ENCODE measurements around the gene DDX17. TPM values are rescaled to one million over a fixed set of nuclear protein-coding genes. Genes with fewer than 3 reads are reported as not detected.

The DDX17 gene
- total and polyA plus RNA-seq, 9 of the 15 experiments (the other 6 are each of a cell fraction or from before 2014, with no cell fraction given): 17.6 to 421 (median 189) TPM

- TF ChIP-seq ZNF699 (CRISPR knock-in tag; IDR thresholded peaks at IDR 0.05; ENCODE audit: insufficient replicate concordance) (no peak), ZNF121 (CRISPR knock-in tag; conservative IDR thresholded peaks at IDR 0.05) (no peak), HMGN3 (IDR thresholded peaks at IDR 0.05; ENCODE audit: borderline replicate concordance, extremely low read depth, insufficient read length, low read depth, low read length) (no peak), SRSF1 (IDR thresholded peaks at IDR 0.05; ENCODE audit: low read depth, low read length) (no peak), NEUROD1 (IDR thresholded peaks at IDR 0.05; ENCODE audit: borderline replicate concordance, low read depth, low read length, partially characterized antibody) (no peak), SMARCA5 (IDR thresholded peaks at IDR 0.05) (no peak), HLTF (IDR thresholded peaks at IDR 0.05) (no peak), TEAD4 (IDR thresholded peaks at IDR 0.05; ENCODE audit: low read length) (no peak), TEAD4 (CRISPR knock-in tag; IDR thresholded peaks at IDR 0.05; ENCODE audit: borderline replicate concordance) (no peak), SIN3A (IDR thresholded peaks at IDR 0.05; ENCODE audit: borderline replicate concordance in 2 of 2, control insufficient read depth in 1 of 2, low read depth in 2 of 2, low read length in 2 of 2) (no peak), ZNF197 (CRISPR knock-in tag; IDR thresholded peaks at IDR 0.05; ENCODE audit: low read depth) (no peak), MECOM (CRISPR knock-in tag; IDR thresholded peaks at IDR 0.05) (no peak), GATA2 (CRISPR knock-in tag; IDR thresholded peaks at IDR 0.05) (no peak), ZBTB26 (CRISPR knock-in tag; IDR thresholded peaks at IDR 0.05) (no peak), E2F5 (CRISPR knock-in tag; IDR thresholded peaks at IDR 0.05) (no peak), MAX (CRISPR knock-in tag; IDR thresholded peaks at IDR 0.05) (peak; percentile 30; the same call in 1 of the 2 replicates), SIX5 (IDR thresholded peaks at IDR 0.05; ENCODE audit: borderline replicate concordance in 1 of 2, insufficient read depth in 1 of 2, low read depth in 1 of 2, low read length in 2 of 2) (no peak), SPI1 (IDR thresholded peaks at IDR 0.05; ENCODE audit: borderline replicate concordance, low read depth, low read length) (no peak), ZNF212 (CRISPR knock-in tag; IDR thresholded peaks at IDR 0.05) (no peak), BHLHE40 (IDR thresholded peaks at IDR 0.05; ENCODE audit: low read length) (no peak), KDM4B (IDR thresholded peaks at IDR 0.05; ENCODE audit: borderline replicate concordance in 2 of 2, low read depth in 1 of 2) (no peak), COPS2 (conservative IDR thresholded peaks at IDR 0.05) (no peak), BCOR (IDR thresholded peaks at IDR 0.05) (no peak), ZNF785 (CRISPR knock-in tag; IDR thresholded peaks at IDR 0.05) (no peak)
Observed at GRCh38 chr22:38467904-38468442, 38.1 kb downstream of the DDX17 start, which contains the start of gene KDELR3 (continued).
